Nephron (organoid): Measurements from ENCODE around the gene AP1G2.
"Not testable (repeated sequence)": the region's sequence is repeated elsewhere in the genome, so short reads cannot be mapped to it uniquely, and the experiment has no call there.

ENCODE experiments used
- H3K27ac Mint-ChIP-seq, 3 experiments: 2 replicates each; pipeline ENCODE4 v1.8.0; 2020; ENCODE audit warnings: mixed read lengths in 3 of 3, mild to moderate bottlenecking in 2 of 3, moderate library complexity in 1 of 3
- H3K27me3 Mint-ChIP-seq: 2 replicates; pipeline ENCODE4 v1.8.0; 2021; ENCODE audit warnings: low read depth, mild to moderate bottlenecking, moderate library complexity, mixed read lengths
- H3K36me3 Mint-ChIP-seq: 2 replicates; pipeline ENCODE4 v1.8.0; 2020; ENCODE audit warnings: low read depth, mixed read lengths
- H3K4me1 Mint-ChIP-seq: 2 replicates; pipeline ENCODE4 v1.8.0; 2020; ENCODE audit warnings: mixed read lengths
- H3K4me3 Mint-ChIP-seq, 3 experiments: 2 replicates each; pipeline ENCODE4 v1.8.0; 2020; ENCODE audit warnings: mild to moderate bottlenecking in 3 of 3, mixed read lengths in 3 of 3, moderate library complexity in 2 of 3
- H3K9me3 Mint-ChIP-seq: 2 replicates; pipeline ENCODE4 v1.8.0; 2020; ENCODE audit warnings: mixed read lengths
- TF ChIP-seq, protein P1 (sequence below), 3 experiments: fragments of 200-600 bp; sonication (generic); IDR thresholded peaks; one replicate each; pipeline ENCODE4 v1.5.0; 2021; ENCODE audit warnings: antibody characterized with exemption in 3 of 3; ENCODE audit not compliant: unreplicated experiment in 3 of 3

Gene AP1G2

GRCh38 chr14:23588884-23589598 is 21.4 kb upstream of the AP1G2 start:
- no peaks in the 10 kb centered on the region for H3K36me3 Mint-ChIP-seq
- H3K9me3 Mint-ChIP-seq: peaks cover 15% of the 10 kb centered on the region
- peak overlapping the region; percentile 26 to 85 (median 75) for H3K27ac Mint-ChIP-seq
- no peak overlapping the region for H3K4me3 Mint-ChIP-seq
- H3K27me3 Mint-ChIP-seq: peaks cover 16% of the 10 kb centered on the region
- TF ChIP-seq, protein P1, sequence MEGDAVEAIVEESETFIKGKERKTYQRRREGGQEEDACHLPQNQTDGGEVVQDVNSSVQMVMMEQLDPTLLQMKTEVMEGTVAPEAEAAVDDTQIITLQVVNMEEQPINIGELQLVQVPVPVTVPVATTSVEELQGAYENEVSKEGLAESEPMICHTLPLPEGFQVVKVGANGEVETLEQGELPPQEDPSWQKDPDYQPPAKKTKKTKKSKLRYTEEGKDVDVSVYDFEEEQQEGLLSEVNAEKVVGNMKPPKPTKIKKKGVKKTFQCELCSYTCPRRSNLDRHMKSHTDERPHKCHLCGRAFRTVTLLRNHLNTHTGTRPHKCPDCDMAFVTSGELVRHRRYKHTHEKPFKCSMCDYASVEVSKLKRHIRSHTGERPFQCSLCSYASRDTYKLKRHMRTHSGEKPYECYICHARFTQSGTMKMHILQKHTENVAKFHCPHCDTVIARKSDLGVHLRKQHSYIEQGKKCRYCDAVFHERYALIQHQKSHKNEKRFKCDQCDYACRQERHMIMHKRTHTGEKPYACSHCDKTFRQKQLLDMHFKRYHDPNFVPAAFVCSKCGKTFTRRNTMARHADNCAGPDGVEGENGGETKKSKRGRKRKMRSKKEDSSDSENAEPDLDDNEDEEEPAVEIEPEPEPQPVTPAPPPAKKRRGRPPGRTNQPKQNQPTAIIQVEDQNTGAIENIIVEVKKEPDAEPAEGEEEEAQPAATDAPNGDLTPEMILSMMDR (IDR thresholded peaks at IDR 0.05; ENCODE audit: unreplicated experiment in 3 of 3): peak; percentile 85 to 87 (median 86)
- H3K4me1 Mint-ChIP-seq: peaks cover 11% of the 10 kb centered on the region

DNA sequence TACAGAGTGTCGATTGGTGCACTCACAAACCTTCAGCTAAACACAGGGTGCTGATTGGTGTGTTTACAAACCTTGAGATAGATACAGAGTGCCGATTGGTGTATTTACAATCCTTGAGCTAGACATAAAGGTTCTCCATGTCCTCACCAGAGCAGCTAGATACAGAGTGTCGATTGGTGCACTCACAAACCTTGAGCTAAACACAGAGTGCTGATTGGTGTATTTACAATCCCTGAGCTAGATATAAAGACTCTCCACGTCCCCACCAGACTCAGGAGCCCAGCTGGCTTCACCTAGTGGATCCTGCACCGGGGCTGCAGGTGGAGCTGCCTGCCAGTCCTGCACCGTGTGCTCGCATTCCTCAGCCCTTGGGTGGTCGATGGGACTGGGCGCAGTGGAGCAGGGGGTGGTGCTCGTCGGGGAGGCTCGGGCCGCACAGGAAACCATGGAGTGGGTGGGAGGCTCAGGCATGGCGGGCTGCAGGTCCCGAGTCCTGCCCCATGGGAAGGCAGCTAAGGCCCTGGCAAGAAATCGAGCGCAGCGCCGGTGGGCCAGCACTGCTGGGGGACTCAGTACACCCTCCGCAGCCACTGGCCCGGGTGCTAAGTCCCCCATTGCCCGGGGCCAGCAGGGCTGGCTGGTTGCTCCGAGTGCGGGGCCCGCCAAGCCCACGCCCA is 17.1 kb upstream of the AP1G2 start:
- Mint-ChIP-seq H3K4me1 (peaks cover 11% of the 10 kb centered on the region), H3K27me3 (peaks cover 36% of the 10 kb centered on the region)
- H3K4me3 Mint-ChIP-seq, H3K27ac Mint-ChIP-seq, H3K9me3 Mint-ChIP-seq, H3K36me3 Mint-ChIP-seq: not testable (repeated sequence)

DNA sequence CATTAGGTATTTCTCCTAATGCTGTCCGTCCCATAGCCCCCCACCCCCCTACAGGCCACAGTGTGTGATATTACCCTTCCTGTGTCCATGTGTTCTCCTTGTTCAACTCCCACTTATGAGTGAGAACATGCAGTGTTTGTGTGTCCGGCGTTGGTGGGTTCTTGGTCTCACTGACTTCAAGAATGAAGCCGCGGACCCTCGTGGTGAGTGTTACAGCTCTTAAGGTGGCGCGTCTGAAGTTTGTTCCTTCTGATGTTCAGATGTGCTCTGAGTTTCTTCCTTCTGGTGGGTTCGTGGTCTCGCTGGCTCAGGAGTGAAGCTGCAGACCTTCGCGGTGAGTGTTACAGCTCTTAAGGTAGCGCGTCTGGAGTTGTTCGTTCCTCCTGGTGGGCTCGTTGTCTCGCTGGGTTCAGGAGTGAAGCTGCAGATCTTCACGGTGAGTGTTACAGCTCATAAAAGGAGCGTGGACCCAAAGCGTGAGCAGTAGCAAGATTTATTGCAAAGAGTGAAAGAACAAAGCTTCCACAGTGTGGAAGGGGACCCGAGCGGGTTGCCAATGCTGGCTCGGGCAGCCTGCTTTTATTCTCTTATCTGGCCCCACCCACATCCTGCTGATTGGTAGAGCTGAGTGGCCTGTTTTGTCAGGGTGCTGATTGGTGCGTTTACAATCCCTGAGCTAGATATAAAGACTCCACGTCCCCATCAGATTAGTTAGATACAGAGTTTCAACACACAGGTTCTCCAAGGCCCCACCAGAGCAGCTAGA is 16.4 kb upstream of the AP1G2 start:
- not testable (repeated sequence) for H3K4me1 Mint-ChIP-seq, H3K4me3 Mint-ChIP-seq, H3K9me3 Mint-ChIP-seq, H3K36me3 Mint-ChIP-seq
- Mint-ChIP-seq H3K27ac (peak overlapping the region in 1 of 3 experiments; percentile 31), H3K27me3 (peaks cover 41% of the 10 kb centered on the region)

- Mint-ChIP-seq H3K27me3 (peaks cover 44% of the 10 kb centered on the region), H3K4me3 (no peak overlapping the region), H3K9me3 (peaks cover 9% of the 10 kb centered on the region), H3K4me1 (peaks cover 11% of the 10 kb centered on the region), H3K27ac (no peak overlapping the region), H3K36me3 (no peaks in the 10 kb centered on the region)
- TF ChIP-seq, protein P1 (IDR thresholded peaks at IDR 0.05; ENCODE audit: unreplicated experiment in 3 of 3): no peak
Observed at GRCh38 chr14:23582906-23583760, 15.5 kb upstream of the AP1G2 start.

GRCh38 chr14:23580948-23581281 is 13.3 kb upstream of the AP1G2 start:
- Mint-ChIP-seq H3K4me1 (peaks cover 17% of the 10 kb centered on the region), H3K36me3 (no peaks in the 10 kb centered on the region), H3K4me3 (peak overlapping the region in 2 of 3 experiments; percentile 5 to 64), H3K9me3 (peaks cover 3% of the 10 kb centered on the region), H3K27ac (peak overlapping the region in 2 of 3 experiments; percentile 77 to 87), H3K27me3 (peaks cover 54% of the 10 kb centered on the region)
- TF ChIP-seq, protein P1 (IDR thresholded peaks at IDR 0.05; ENCODE audit: unreplicated experiment in 3 of 3): no peak

DNA sequence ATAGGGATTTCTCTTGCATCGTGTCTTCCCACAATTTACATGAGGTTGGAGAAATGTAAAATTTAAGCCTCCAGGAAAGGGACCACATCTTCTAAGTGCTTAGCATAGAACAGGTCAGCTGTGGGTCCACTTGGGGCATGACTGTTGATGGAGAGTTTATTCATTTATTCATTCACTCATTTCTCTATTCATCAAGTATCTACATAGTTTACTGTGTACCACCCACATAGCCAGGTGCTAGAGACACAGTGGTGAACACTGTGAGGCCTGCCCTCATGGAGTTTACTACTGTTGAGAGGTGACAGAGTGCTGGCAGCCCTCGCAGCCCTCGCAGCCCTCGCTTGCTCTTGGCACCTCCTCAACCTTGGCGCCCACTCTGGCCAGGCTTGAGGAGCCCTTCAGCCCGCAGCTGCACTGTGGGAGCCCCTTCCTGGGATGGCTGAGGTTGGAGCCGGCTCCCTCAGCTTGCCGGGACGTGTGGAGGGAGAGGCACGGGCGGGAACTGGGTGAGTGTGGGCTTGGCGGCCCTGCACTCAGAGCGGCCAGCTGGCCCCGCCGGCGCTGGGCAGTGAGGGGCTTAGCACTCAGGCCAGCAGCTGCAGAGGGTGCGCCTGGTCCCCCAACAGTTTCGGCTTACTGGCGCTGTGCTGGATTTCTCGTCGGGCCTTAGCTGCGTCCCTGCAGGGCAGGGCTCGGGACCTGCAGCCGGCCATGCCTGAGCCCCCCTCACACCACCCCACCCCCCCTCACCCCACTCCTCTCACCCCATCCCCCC is 12.7 kb upstream of the AP1G2 start:
- no peak overlapping the region for H3K4me3 Mint-ChIP-seq
- no peaks in the 10 kb centered on the region for H3K9me3 Mint-ChIP-seq

More for the DNA sequence above, 12.7 kb upstream of the AP1G2 start:
- TF ChIP-seq, protein P1 (IDR thresholded peaks at IDR 0.05; ENCODE audit: unreplicated experiment in 3 of 3): no peak
- Mint-ChIP-seq H3K27ac (peak overlapping the region in 1 of 3 experiments; percentile 96), H3K27me3 (peaks cover 55% of the 10 kb centered on the region), H3K36me3 (peaks cover 2% of the 10 kb centered on the region), H3K4me1 (peaks cover 18% of the 10 kb centered on the region)
